Transverse colon (tissue), 4 donors: ENCODE measurements around the gene IGLL1. TPM values are rescaled to one million over a fixed set of nuclear protein-coding genes. Genes with fewer than 3 reads are reported as not detected.
"Not testable (repeated sequence)": the region's sequence is repeated elsewhere in the genome, so short reads cannot be mapped to it uniquely, and the experiment has no call there.

Experiments used
- DNase-seq: peaks from one replicate; pipeline ENCODE4 v3.0.0-alpha.2; 2019
- H3K27ac ChIP-seq, 4 donors: fragments of 200-600 bp; sonication (generic); 2 replicates each; pipeline ENCODE4 v1.5.1; 2016 to 2018; ENCODE audit warnings: inconsistent platforms in 4 of 4
- H3K27me3 ChIP-seq: fragments of 200-600 bp; sonication (generic); 2 replicates; pipeline ENCODE4 v1.5.1; 2017; ENCODE audit warnings: inconsistent platforms
- H3K36me3 ChIP-seq, 4 donors: fragments of 200-600 bp; sonication (generic); 2 replicates each; pipeline ENCODE4 v1.5.1; 2017 to 2019; ENCODE audit warnings: inconsistent platforms in 4 of 4
- H3K4me1 ChIP-seq, 4 donors: fragments of 200-600 bp; sonication (generic); 2 replicates each; pipeline ENCODE4 v1.5.1; 2017 to 2020; ENCODE audit warnings: inconsistent platforms in 4 of 4
- H3K4me3 ChIP-seq, 4 donors: fragments of 200-600 bp; sonication (generic); 1 replicate in 1 of 4; 2 replicates in 3 of 4; pipeline versions ENCODE4 v1.5.1 to v1.6.1; 2017 to 2019; ENCODE audit warnings: inconsistent platforms in 4 of 4
- H3K9me3 ChIP-seq, 2 donors: fragments of 200-600 bp; sonication (generic); 2 replicates each; pipeline ENCODE4 v1.5.1; 2017 to 2019; ENCODE audit warnings: inconsistent platforms in 2 of 2
- CTCF ChIP-seq, 5 experiments: fragments of 200-600 bp in 3 of 5; fragments of 450-650 bp in 2 of 5; sonication (generic) in 3 of 5; IDR thresholded peaks; 1 replicate in 2 of 5; 2 replicates in 3 of 5; pipeline ENCODE4 v1.5.1; 2016 to 2017; ENCODE audit warnings: antibody characterized with exemption in 5 of 5, inconsistent platforms in 3 of 5, mild to moderate bottlenecking in 2 of 5, moderate library complexity in 1 of 5
- EP300 ChIP-seq: sonication (generic); formaldehyde crosslinking; IDR thresholded peaks from one replicate; pipeline ENCODE4 v1.6.1; 2017; ENCODE audit warnings: antibody characterized with exemption, low read depth
- POLR2A ChIP-seq: fragments of 450-650 bp; IDR thresholded peaks from one replicate; pipeline ENCODE4 v1.6.1; 2016; ENCODE audit warnings: antibody characterized with exemption, mild to moderate bottlenecking, moderate library complexity
- POLR2AphosphoS5 ChIP-seq, 3 donors: sonication (generic); formaldehyde crosslinking; IDR thresholded peaks; one replicate each; pipeline ENCODE4 v1.6.1; 2016; ENCODE audit warnings: antibody characterized with exemption in 3 of 3
- WGBS, 2 donors: methylation state at CpG; one replicate each; pipeline ENCODE4 v1.1.5; 2018; ENCODE audit warnings: low coverage in 1 of 2; 5-methylcytosine and 5-hydroxymethylcytosine counted together
- in situ Hi-C, 4 donors: fragments of 200-750 bp; cut with MboI; loops; one replicate each; pipeline versions ENCODE4 v1.15.0 to v1.15.1; 2017; ENCODE audit warnings: low sequenced_read_pairs in 3 of 4, low pct_ligation_motif_present in 1 of 4, low pct_unique_long_range_greater_than_20kb in 1 of 4
- intact Hi-C: fragments of 100-400 bp; cut with DNase I; formaldehyde crosslinking; loops from one replicate; pipeline ENCODE4 v1.15.1; 2023; ENCODE audit warnings: low total_unique reads
- total RNA-seq, 4 donors: library from RNA; depleted of rRNA; stranded (reverse); fragments of >200 nt; gene quantifications; one replicate each; pipeline ENCODE4 v1.1.0, GENCODE V29; 2016

IGLL1 gene
- total RNA-seq, 4 donors from 2014 or later, result not detected

- TF ChIP-seq POLR2A (no peak), POLR2AphosphoS5 (IDR thresholded peaks at IDR 0.05) (no peak), EP300 (no peak), CTCF (IDR thresholded peaks at IDR 0.05) (no peak)
- Histone ChIP-seq H3K9me3 (no peaks in the 10 kb centered on the region), H3K36me3 (no peaks in the 10 kb centered on the region), H3K4me1 (no peaks in the 10 kb centered on the region), H3K27me3 (no peaks in the 10 kb centered on the region), H3K4me3 (no peak overlapping the region), H3K27ac (no peak overlapping the region)
- in situ Hi-C loops, result loop anchor here in 1 of 4 donors (25.0 kb wide), 1 partner anchor 164 kb away; no protein-coding TSS in a partner anchor
- intact Hi-C loops, result no loop called here
- DNase-seq, result no peak
- 71 to 83% methylated on average over 4 to 5 of the region's 5 CpGs for WGBS, 2 donors
Measured at GRCh38 chr22:23576681-23577080, 3.4 kb downstream of the IGLL1 start.

- intact Hi-C loops, result no loop called here
- Histone ChIP-seq H3K27ac (no peak overlapping the region), H3K36me3 (no peaks in the 10 kb centered on the region), H3K9me3 (no peaks in the 10 kb centered on the region), H3K4me3 (no peak overlapping the region), H3K27me3 (no peaks in the 10 kb centered on the region), H3K4me1 (no peaks in the 10 kb centered on the region)
- in situ Hi-C loops, result loop anchor here in 1 of 4 donors (25.0 kb wide), 1 partner anchor 163 kb away; no protein-coding TSS in a partner anchor
- DNase-seq, result no peak
- 88 to 91% methylated on average over 3 to 4 of the region's 4 CpGs for WGBS, 2 donors
- TF ChIP-seq EP300, result no peak
Measured at GRCh38 chr22:23575601-23576000, 4.5 kb downstream of the IGLL1 start.

- no peaks in the 10 kb centered on the region for H3K36me3 ChIP-seq
- in situ Hi-C loops, result loop anchor here in 1 of 4 donors (25.0 kb wide), 1 partner anchor 163 kb away; no protein-coding TSS in a partner anchor
- H3K9me3 ChIP-seq, result no peaks in the 10 kb centered on the region
- H3K4me3 ChIP-seq, result no peak overlapping the region
- H3K27ac ChIP-seq, result no peak overlapping the region
- TF ChIP-seq EP300, result no peak
- TF ChIP-seq POLR2AphosphoS5 (IDR thresholded peaks at IDR 0.05), result no peak
- TF ChIP-seq CTCF (IDR thresholded peaks at IDR 0.05), result no peak
- no peak for TF ChIP-seq POLR2A
- 77% methylated on average over 8 of the region's 8 CpGs; no CpG with 5 or more reads in 1 of the 2 donors for WGBS, 2 donors
- no peaks in the 10 kb centered on the region for H3K4me1 ChIP-seq
- DNase-seq, result no peak
- intact Hi-C loops, result no loop called here
- no peaks in the 10 kb centered on the region for H3K27me3 ChIP-seq
Measured at GRCh38 chr22:23574877-23575276, 5.2 kb downstream of the IGLL1 start.

GRCh38 chr22:23574371-23574811, 5.7 kb downstream of the IGLL1 start:
- in situ Hi-C loops, result no loop called here

GRCh38 chr22:23573701-23574235, 6.3 kb downstream of the IGLL1 start:
- H3K4me3 ChIP-seq, H3K27ac ChIP-seq, H3K27me3 ChIP-seq, in situ Hi-C loops, H3K4me1 ChIP-seq, H3K9me3 ChIP-seq, H3K36me3 ChIP-seq, DNase-seq, intact Hi-C loops: not testable (repeated sequence)
- 90% methylated on average over 3 of the region's 8 CpGs; no CpG with 5 or more reads in 1 of the 2 donors for WGBS, 2 donors

More at GRCh38 chr22:23574371-23574811, 5.7 kb downstream of the IGLL1 start:
- H3K4me3 ChIP-seq, result no peak overlapping the region
- TF ChIP-seq EP300, result no peak
- TF ChIP-seq CTCF (IDR thresholded peaks at IDR 0.05), result no peak
- no peak for TF ChIP-seq POLR2A
- TF ChIP-seq POLR2AphosphoS5 (IDR thresholded peaks at IDR 0.05), result no peak
- no peaks in the 10 kb centered on the region for H3K4me1 ChIP-seq
- H3K36me3 ChIP-seq, result no peaks in the 10 kb centered on the region
- no peak for DNase-seq
- no peaks in the 10 kb centered on the region for H3K27me3 ChIP-seq
- H3K9me3 ChIP-seq, result no peaks in the 10 kb centered on the region
- 77% methylated on average over 4 of the region's 4 CpGs; no CpG with 5 or more reads in 1 of the 2 donors for WGBS, 2 donors
- intact Hi-C loops, result no loop called here
- no peak overlapping the region for H3K27ac ChIP-seq

- H3K27ac ChIP-seq, intact Hi-C loops, H3K4me3 ChIP-seq, H3K4me1 ChIP-seq, H3K9me3 ChIP-seq, H3K27me3 ChIP-seq, H3K36me3 ChIP-seq, in situ Hi-C loops, DNase-seq: not testable (repeated sequence)
- WGBS, 2 donors, result 75 to 85% methylated on average over 8 to 11 of the region's 13 CpGs
Measured at GRCh38 chr22:23573106-23573505, 7.0 kb downstream of the IGLL1 start.
